Measurements from ENCODE around the gene SYNE3.

The SYNE3 gene

DNA sequence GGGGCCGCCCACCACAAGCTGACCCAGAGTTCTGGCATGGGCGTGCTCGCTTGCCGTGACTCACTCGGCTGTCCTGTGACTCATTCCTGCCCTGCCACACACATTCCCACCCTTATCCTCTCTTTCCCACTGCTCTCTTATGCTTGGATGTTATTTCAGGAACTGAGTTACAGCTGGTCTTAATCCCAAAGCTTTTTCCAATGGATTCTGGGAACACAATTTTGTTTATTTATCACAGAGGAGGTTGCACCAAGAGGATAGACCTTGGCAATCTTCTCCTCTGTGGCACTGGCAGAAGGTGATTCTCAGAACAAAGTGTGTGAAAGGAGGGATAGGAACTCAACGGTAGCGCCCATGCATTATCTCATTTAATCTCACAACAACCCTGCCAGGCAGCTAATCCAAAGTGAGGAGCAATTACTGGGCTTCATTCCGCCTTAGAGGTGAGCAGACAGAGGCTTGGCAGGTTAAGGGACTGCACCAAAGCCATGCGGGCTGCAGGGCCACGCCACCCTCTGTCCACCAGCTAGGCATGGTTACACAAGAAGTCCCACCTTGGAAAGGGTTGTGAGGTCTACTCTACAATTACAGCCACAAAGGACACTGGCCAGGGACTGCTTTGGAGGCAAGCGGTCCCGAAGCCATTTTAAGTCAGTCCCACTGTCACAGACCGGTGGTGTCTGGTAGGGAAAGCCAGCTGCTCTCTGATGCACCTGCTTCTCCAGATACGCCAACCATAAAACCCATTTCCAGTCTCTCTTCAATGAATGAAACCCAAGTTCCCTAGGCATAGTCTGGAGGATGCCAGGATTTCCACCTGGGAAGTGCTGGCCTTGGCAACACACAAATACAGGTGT lies 32.9 kb downstream of the SYNE3 start:
- no peak for TF ChIP-seq CTCF (conservative IDR thresholded peaks at IDR 0.05; ENCODE audit: low read depth)
- ChIA-PET CTCF (interaction anchor here (0.6 to 1.7 kb wide), 4 partner anchors 25 to 1347 kb away, joined by 3 to 8 read pairs (median 4); partner anchors contain the start of gene SYNE3), POLR2A (ENCODE audit: low non-redundant PET) (no interaction called here)
- H3K27ac ChIP-seq = peak overlapping the region; percentile 85
- peak; percentile 85 for DNase-seq (ENCODE audit: low spot score)

- ChIA-PET CTCF (interaction anchor here (1.7 kb wide), 1 partner anchor 33 kb away, joined by 8 read pairs; the partner anchor contains the start of gene SYNE3), POLR2A (ENCODE audit: low non-redundant PET) (no interaction called here)
- peak; percentile 23 for DNase-seq (ENCODE audit: low spot score)
- no peak for TF ChIP-seq CTCF (conservative IDR thresholded peaks at IDR 0.05; ENCODE audit: low read depth)
- H3K27ac ChIP-seq = peak overlapping the region; percentile 85
Observed at GRCh38 chr14:95482627-95483308, 33.7 kb downstream of the SYNE3 start.

GRCh38 chr14:95481391-95482022 lies 34.9 kb downstream of the SYNE3 start:
- no peak for TF ChIP-seq CTCF (conservative IDR thresholded peaks at IDR 0.05; ENCODE audit: low read depth)
- POLR2A ChIA-PET (ENCODE audit: low non-redundant PET) = no interaction called here
- DNase-seq (ENCODE audit: low spot score) = no peak
- CTCF ChIA-PET = no interaction called here
- peak overlapping the region; percentile 85 for H3K27ac ChIP-seq

DNA sequence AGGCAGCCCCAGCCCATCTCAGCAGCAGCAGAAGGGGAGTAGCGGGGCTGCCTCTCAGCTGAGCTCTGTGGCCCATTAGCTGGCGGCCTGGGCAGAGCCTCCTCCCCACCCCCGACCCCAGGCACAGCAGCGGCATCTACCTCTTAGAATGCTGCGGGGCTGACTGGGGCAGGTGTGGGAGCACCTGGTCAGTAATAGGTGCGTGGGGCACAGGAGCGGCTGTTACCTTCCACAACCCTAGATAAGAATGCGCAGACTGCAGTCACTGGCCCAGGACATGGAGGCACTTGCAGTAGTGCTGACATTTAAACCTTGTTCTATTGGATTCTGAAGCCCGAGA lies 35.6 kb downstream of the SYNE3 start:
- ChIA-PET CTCF (interaction anchor here (1.0 kb wide), 1 partner anchor 9 kb away, joined by 3 read pairs; no protein-coding TSS in a partner anchor), POLR2A (ENCODE audit: low non-redundant PET) (no interaction called here)
- no peak for TF ChIP-seq CTCF (conservative IDR thresholded peaks at IDR 0.05; ENCODE audit: low read depth)
- peak overlapping the region; percentile 85 for H3K27ac ChIP-seq
- DNase-seq (ENCODE audit: low spot score) = no peak

- ChIA-PET CTCF (interaction anchor here (0.7 to 1.0 kb wide), 2 partner anchors 9 to 21 kb away, joined by 3 to 4 read pairs; no protein-coding TSS in a partner anchor), POLR2A (ENCODE audit: low non-redundant PET) (no interaction called here)
- TF ChIP-seq CTCF (conservative IDR thresholded peaks at IDR 0.05; ENCODE audit: low read depth) = no peak
- DNase-seq (ENCODE audit: low spot score) = no peak
- peak overlapping the region; percentile 85 for H3K27ac ChIP-seq
Observed at GRCh38 chr14:95480109-95480886, 36.2 kb downstream of the SYNE3 start.

All from RWPE1 (cell line).